Aorta (tissue), 5 donors: ENCODE data around the gene TMC4. TPM values are rescaled to one million over a fixed set of nuclear protein-coding genes. Genes with fewer than 3 reads are reported as not detected.
A peak's percentile ranks its signal among the peaks of the same experiment; 100 is the strongest.

Source experiments
- ATAC-seq: fragments of 200-7000 bp; cut with Tn5 transposase; one replicate; pipeline ENCODE4 v1.9.1; 2022; ENCODE audit warnings: moderate library complexity; ENCODE audit not compliant: low FRiP score
- DNase-seq, 2 donors: peaks; one replicate each; pipeline ENCODE4 v3.0.0-alpha.2; 2020
- H3K27ac ChIP-seq, 2 donors: one replicate each; pipeline ENCODE4 v1.5.1; 2013; ENCODE audit warnings: low read length in 2 of 2, mild to moderate bottlenecking in 2 of 2, moderate library complexity in 2 of 2, control low read depth in 1 of 2, inconsistent platforms in 1 of 2, low read depth in 1 of 2
- H3K27me3 ChIP-seq, 2 donors: one replicate each; pipeline ENCODE4 v1.6.1; 2013; ENCODE audit warnings: control low read depth in 1 of 2, low read length in 1 of 2, mild to moderate bottlenecking in 1 of 2, moderate library complexity in 1 of 2; ENCODE audit not compliant: insufficient read depth in 2 of 2, control insufficient read depth in 1 of 2
- H3K36me3 ChIP-seq, 2 donors: one replicate each; pipeline ENCODE4 v1.6.1; 2013; ENCODE audit warnings: control low read depth in 1 of 2, low read length in 1 of 2, mild to moderate bottlenecking in 1 of 2; ENCODE audit not compliant: insufficient read depth in 2 of 2, control insufficient read depth in 1 of 2
- H3K4me1 ChIP-seq, 2 donors: one replicate each; pipeline ENCODE4 v1.6.1; 2013; ENCODE audit warnings: low read length in 2 of 2, control low read depth in 1 of 2, mild to moderate bottlenecking in 1 of 2, moderate library complexity in 1 of 2; ENCODE audit not compliant: insufficient read depth in 2 of 2, control insufficient read depth in 1 of 2
- H3K4me3 ChIP-seq, 2 donors: one replicate each; pipeline ENCODE4 v1.5.1; 2013; ENCODE audit warnings: low read length in 2 of 2, control low read depth in 1 of 2, mild to moderate bottlenecking in 1 of 2
- H3K9me3 ChIP-seq: one replicate; pipeline ENCODE4 v1.6.1; 2013; ENCODE audit warnings: mild to moderate bottlenecking, low read length; ENCODE audit not compliant: control insufficient read depth
- WGBS, 2 donors: extraction: QIAGEN DNeasy Blood & Tissue Kit; methylation state at CpG; one replicate each; pipeline ENCODE4 v1.1.7; 2013; 5-methylcytosine and 5-hydroxymethylcytosine counted together
- intact Hi-C, 2 donors: fragments of 100-400 bp; cut with DNase I; formaldehyde crosslinking; loops; one replicate each; pipeline versions ENCODE4 v1.14.2 to v1.15.0; 2022
- polyA plus RNA-seq, 2 donors: library from polyadenylated mRNA; stranded (reverse); fragments of 200-250 nt; gene quantifications; one replicate each; pipeline ENCODE4 v1.2.3, GENCODE V29; 2013
- total RNA-seq, 2 donors: library from RNA; stranded (reverse); fragmentation: NEBNext Ultra II Directional; extraction: Animal tissue kit (Norgen Biotek cat#: 25700); gene quantifications; one replicate each; pipeline ENCODE4 v1.2.1, GENCODE V29; 2021
- donor health status: healthy with polysubstance abuse.
- donor health status: Bipolar disorder and iron deficiency.
- donor health status: DM: no; HTN: no; CAD: no.
- donor health status: DM: no; HTN: no; CAD: no.
- donor health status: DM: yes; HTN: yes; CAD: no.

TMC4 gene
- total and polyA plus RNA-seq, 4 donors, result 0.08 to 15.8 (median 4.3) TPM

DNA sequence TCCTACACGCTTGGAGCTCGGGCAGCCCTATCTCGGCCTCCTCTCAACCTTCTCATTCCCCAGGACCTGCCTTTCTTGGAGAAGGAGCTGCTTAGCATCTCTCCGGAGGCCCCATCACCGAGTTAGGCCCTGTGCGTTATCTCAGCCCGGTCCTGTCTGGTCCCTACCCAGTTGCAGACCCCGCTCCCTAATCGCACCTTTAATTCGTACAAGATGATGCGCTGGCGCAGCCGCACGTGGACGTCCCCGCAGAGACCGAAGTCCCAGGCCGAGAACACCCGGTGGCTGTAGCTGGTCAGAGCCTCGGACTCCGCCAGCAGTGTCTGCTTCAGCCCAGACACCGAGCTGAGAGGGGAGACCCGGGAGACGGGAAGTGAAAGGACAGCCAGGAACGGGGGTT is 7.7 kb downstream of the TMC4 start:
- Histone ChIP-seq H3K9me3 (no peaks in the 10 kb centered on the region), H3K27ac (no peak overlapping the region), H3K36me3 (no peaks in the 10 kb centered on the region), H3K27me3 (no peaks in the 10 kb centered on the region), H3K4me3 (no peak overlapping the region), H3K4me1 (no peaks in the 10 kb centered on the region)
- intact Hi-C loops, result loop anchor here in 1 of 2 donors (5.0 kb wide), 1 partner anchor 37 kb away; the partner anchor contains the start of gene RPS9
- WGBS, 2 donors, result 91 to 92% methylated on average over 25 of the region's 25 CpGs
- no peak for DNase-seq
- no peak for ATAC-seq

DNA sequence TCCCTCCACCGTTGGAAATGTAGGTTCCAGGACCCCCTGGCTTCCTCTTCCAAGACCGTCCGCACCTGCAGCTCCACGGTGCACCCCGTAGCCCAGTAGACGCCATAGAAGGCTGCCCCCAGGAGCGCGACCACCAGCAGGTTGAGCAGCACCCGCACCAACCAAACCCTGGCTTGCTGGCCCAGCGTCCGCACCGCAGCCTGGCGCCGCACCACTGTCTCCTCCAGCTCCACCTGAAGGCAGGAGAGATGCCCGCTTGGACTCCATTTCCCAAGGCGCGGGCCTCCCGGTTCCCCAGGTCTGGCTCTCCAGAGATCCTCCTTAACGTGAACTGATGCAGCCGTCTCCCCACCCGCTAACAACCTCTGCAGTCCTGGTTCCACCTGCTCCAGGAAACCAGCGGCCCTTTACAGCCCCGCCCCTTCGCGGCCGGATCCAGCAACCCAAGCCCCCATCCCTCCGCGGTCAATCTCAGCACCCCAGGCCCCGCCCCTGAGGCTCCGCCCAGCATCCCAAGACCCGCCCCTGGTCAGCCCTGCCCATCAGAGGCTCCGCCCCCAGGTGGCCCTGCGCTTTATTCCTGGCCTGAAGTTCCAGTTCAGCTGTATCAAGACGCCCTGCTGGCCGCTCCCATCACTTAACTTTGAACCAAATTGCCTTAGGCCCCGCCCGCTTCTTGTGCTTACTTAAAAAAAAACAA is 8.4 kb downstream of the TMC4 start:
- 7 to 11% methylated on average over 35 to 37 of the region's 37 CpGs for WGBS, 2 donors
- no peak overlapping the region for H3K4me3 ChIP-seq
- ATAC-seq, result no peak

DNA sequence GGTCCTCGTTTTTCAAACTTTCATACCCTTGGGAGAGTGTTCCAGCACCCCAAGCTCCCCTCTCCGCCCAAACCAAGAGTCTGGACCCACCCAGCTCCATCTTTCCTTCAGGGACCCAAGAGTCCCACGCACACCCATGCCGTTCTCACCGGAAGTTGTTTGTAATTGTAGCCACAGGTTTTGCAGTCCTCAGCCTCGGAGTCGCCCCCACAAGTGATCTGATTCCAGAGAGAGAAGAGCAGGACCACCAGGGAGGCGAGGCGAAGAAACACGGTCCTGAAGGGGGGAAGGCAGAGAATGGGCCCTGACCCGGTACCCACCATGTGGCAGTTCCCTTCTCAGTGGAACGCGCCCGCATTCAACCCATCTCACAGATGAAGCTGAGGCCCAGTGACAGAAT is 10.1 kb downstream of the TMC4 start:
- no peak for DNase-seq
- no peaks in the 10 kb centered on the region for H3K4me1 ChIP-seq
- 71 to 77% methylated on average over 14 of the region's 14 CpGs for WGBS, 2 donors
- no peak overlapping the region for H3K27ac ChIP-seq
- H3K36me3 ChIP-seq, result no peaks in the 10 kb centered on the region
- no peaks in the 10 kb centered on the region for H3K9me3 ChIP-seq
- intact Hi-C loops, result no loop called here
- no peaks in the 10 kb centered on the region for H3K27me3 ChIP-seq
- H3K4me3 ChIP-seq, result no peak overlapping the region
- ATAC-seq, result no peak

More for the DNA sequence above, 8.4 kb downstream of the TMC4 start:
- DNase-seq, result peak in 1 of 2 donors; percentile 86
- Histone ChIP-seq H3K27me3 (no peaks in the 10 kb centered on the region), H3K27ac (no peak overlapping the region), H3K36me3 (no peaks in the 10 kb centered on the region), H3K9me3 (no peaks in the 10 kb centered on the region), H3K4me1 (no peaks in the 10 kb centered on the region)
- intact Hi-C loops, result loop anchor here in 1 of 2 donors (5.0 kb wide), 1 partner anchor 38 kb away; the partner anchor contains the start of gene RPS9

DNA sequence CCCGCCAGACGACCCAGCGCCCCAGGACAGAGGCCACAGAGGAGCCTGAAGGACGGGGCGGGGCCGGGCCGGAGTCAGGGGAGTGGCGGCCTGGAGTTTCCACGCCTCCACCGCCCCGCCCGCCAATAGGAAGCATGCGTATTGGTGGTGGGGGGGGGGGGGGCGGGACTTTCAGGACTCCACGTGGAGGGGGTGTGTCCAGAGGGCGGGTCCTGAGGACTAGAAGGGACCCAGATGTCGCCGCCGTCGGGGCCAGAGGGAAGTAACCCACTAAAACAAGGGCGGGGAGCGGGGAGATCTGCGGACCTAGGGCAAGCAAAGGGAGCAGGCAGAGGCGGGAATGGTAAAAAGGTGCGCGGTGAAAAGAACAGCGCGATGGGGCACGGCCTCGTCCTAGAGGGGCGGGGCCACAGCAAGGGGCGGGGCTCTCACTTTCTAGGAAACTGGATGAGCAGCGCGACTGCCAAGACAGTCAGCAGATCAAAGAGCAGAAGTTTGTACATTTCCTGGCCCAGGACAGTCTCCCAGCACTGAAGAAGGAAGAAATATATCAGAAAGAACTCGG is 10.6 kb downstream of the TMC4 start:
- no peaks in the 10 kb centered on the region for H3K27me3 ChIP-seq
- intact Hi-C loops, result no loop called here
- H3K27ac ChIP-seq, result no peak overlapping the region
- H3K4me3 ChIP-seq, result no peak overlapping the region
- 7 to 10% methylated on average over 28 to 35 of the region's 35 CpGs for WGBS, 2 donors
- ATAC-seq, result peak; percentile 40
- H3K36me3 ChIP-seq, result no peaks in the 10 kb centered on the region
- no peaks in the 10 kb centered on the region for H3K4me1 ChIP-seq
- H3K9me3 ChIP-seq, result no peaks in the 10 kb centered on the region
- peak; percentile 89 to 91 for DNase-seq

DNA sequence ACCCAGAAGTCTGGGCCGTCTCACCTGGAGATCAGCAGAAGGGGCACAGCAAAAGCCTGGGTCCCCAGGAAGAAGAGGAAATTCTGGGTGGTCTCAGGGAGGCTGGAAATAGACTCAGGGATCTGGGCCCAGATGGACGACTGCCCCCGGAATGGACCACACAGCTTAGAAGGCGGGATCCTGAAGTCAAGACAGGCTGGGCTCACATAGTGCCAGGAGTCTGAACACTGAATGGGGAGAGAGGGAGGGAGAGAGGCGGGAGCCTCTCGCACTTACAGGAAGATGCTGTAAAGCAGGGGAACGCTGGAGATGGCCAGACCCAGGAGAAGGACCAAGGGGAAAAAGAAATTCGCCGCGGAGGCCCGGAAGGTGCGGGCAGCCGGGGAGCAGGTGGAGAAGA is 12.1 kb downstream of the TMC4 start:
- no peak for ATAC-seq
- H3K4me1 ChIP-seq, result no peaks in the 10 kb centered on the region
- 28 to 46% methylated on average over 13 of the region's 13 CpGs for WGBS, 2 donors
- H3K27ac ChIP-seq, result no peak overlapping the region
- H3K4me3 ChIP-seq, result no peak overlapping the region
- intact Hi-C loops, result no loop called here
- peaks cover 0 to 1% of the 10 kb centered on the region in 2 donors for H3K36me3 ChIP-seq
- H3K9me3 ChIP-seq, result no peaks in the 10 kb centered on the region
- DNase-seq, result no peak
- no peaks in the 10 kb centered on the region for H3K27me3 ChIP-seq

DNA sequence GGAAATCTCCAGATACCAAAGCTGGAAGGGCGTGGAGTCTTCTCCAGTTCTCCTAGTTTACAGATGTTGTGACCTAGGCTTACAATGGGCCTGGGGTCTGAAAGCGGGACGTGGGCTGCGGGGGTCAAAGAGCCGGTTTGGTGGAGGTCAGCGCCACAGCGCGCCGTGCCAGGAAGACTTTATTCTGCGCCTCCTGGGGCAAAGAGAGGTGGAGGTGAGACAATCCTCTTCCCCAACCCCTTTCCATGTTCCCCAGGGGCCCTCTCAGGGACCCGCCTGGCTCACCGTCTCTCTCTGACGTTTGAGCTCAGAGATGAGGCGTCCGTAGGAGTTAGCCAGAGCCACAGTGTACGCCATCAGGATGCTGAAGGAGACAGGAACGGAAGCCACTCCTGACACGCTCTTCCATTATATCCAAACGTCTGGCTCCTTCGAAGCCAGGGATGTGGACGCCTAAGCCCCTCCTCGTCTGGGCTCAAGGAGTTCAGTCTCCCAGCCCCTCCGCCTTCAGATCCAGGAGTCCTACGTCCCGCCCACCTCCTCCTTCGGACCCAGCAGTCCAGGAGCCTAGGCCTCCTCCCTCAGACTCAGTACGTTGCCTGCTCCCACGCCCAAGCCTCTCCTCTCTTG is 12.7 kb downstream of the TMC4 start:
- ATAC-seq (no peak), DNase-seq (no peak)
- H3K9me3 ChIP-seq, result no peaks in the 10 kb centered on the region
- peak overlapping the region in 1 of 2 donors; percentile 66 for H3K27ac ChIP-seq
- no peaks in the 10 kb centered on the region for H3K4me1 ChIP-seq
- intact Hi-C loops, result no loop called here
- H3K4me3 ChIP-seq, result peak overlapping the region; percentile 5 to 51
- H3K36me3 ChIP-seq, result peaks cover 0 to 1% of the 10 kb centered on the region in 2 donors
- H3K27me3 ChIP-seq, result no peaks in the 10 kb centered on the region
- WGBS, 2 donors, result 1% methylated on average over 28 of the region's 28 CpGs

DNA sequence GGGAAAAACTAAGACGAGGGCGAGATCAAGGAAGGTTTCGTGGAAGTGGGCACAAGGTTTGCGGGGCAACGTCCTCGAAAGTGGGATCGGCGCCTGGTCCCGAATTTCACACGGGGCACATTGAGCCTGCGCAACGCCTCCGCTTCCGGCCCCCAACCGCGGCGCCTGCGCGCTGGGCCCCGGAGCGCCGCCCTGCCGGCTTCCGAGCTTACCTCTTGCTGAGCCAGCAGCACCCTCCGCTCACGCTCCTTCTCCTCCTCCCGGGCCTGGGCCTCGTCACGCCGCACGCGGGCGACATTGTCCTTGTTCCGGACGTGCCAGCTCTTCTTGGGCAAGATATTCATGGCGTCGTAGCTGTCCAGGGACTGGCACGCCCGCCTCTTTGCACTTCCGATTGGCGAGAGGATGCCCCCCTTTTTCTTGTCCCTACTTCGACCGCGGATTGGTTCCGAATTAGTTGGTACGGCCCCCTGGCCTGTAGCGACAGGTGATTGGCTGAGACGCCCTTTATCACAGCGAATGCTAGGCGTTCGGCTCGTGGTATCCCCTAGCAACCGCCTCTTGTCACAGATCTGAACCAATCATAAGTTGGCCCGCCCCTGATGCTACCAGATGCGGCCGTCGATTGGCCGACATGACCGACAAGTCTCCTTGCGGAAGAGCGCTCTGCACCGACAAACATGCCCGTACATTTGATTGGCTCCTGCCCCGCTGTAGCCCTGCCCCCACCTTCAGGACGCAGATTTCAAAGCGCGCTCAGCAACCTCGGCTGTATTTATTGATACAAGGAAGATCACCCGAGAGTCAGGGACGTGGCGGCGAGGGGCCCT is 13.4 kb downstream of the TMC4 start, which contains the start of gene LENG1:
Gene LENG1, minus strand, starts transcription at position 370 of the 830 bp plus-strand sequence. Its CDS starts 26 bp downstream, at position 344.
- Histone ChIP-seq H3K4me3 (peak within 1 kb of the TSS; percentile 47 to 51), H3K27ac (peak within 1 kb of the TSS in 1 of 2 donors; percentile 96), H3K36me3 (peaks cover 1 to 4% of the 10 kb centered on the region in 2 donors), H3K9me3 (no peaks in the 10 kb centered on the region), H3K4me1 (no peaks in the 10 kb centered on the region), H3K27me3 (no peaks in the 10 kb centered on the region)
- ATAC-seq, result peak; percentile 97
- 0% methylated on average over 71 to 72 of the region's 72 CpGs for WGBS, 2 donors
- intact Hi-C loops, result loop anchor here (1.0 to 10.0 kb wide), 2 partner anchors 22 to 295 kb away; partner anchors contain the start of gene CNOT3 (in 1 of the 2)
- peak; percentile 98 to 100 for DNase-seq

DNA sequence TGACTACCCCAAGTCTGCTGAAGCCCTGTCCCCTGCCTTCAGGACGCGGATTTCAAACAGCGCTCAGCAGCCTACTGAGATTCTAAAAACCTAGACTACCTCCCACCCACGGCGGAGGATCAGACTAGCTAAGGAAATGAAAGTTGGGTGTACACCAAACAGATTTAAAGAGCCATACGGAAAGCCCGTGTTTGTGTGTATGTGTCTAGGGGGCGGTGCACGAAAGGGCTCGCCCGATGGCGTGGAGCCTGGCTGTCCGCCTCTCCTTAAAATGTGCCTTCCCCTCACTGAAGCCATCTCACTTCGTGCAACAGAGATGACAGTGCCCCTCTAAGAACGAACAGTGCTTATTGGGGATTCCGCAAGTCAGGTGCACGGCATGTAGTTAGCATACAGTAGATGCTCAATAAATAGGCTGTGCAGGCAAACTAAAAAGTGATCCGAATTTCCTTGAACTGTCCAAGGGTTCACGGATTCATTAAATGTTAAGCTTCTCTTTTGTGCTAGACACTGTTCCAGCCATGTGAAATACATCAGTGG is 14.1 kb downstream of the TMC4 start:
- ATAC-seq (no peak), DNase-seq (no peak)
- Histone ChIP-seq H3K4me1 (no peaks in the 10 kb centered on the region), H3K36me3 (peaks cover 3 to 4% of the 10 kb centered on the region in 2 donors), H3K27me3 (no peaks in the 10 kb centered on the region), H3K27ac (peak overlapping the region in 1 of 2 donors; percentile 96), H3K4me3 (peak overlapping the region; percentile 43 to 47), H3K9me3 (no peaks in the 10 kb centered on the region)
- 8 to 10% methylated on average over 19 of the region's 19 CpGs for WGBS, 2 donors
- intact Hi-C loops, result loop anchor here (1.0 to 10.0 kb wide), 2 partner anchors 22 to 296 kb away; partner anchors contain the start of gene CNOT3 (in 1 of the 2)
